Measurements from ENCODE around the gene HERPUD1.

The HERPUD1 gene

GRCh38 chr16:56994311-56994710 lies 62.4 kb downstream of the HERPUD1 start:
- Histone ChIP-seq H3K4me3 (ENCODE audit: low read length) (no peak overlapping the region), H3K9ac (ENCODE audit: low read length) (no peak overlapping the region), H3K27me3 (ENCODE audit: control insufficient read depth, insufficient read depth, low read length) (no peaks in the 10 kb centered on the region), H3K27ac (ENCODE audit: low read depth, low read length) (no peak overlapping the region), H3K4me1 (ENCODE audit: control insufficient read depth, insufficient read depth, low read length) (peaks cover 10% of the 10 kb centered on the region), H3K36me3 (ENCODE audit: control insufficient read depth, insufficient read depth, low read length) (no peaks in the 10 kb centered on the region)
